T follicular helper cell (primary cell): ENCODE data around the gene CCDC191.

Source experiments
- DNase-seq: peaks from one replicate; pipeline ENCODE4 v3.0.0-alpha.2; 2020; ENCODE audit warnings: low read depth

CCDC191 gene

GRCh38 chr3:114057011-114057347 is 653 bp upstream of the CCDC191 start:
- no peak for DNase-seq

DNA sequence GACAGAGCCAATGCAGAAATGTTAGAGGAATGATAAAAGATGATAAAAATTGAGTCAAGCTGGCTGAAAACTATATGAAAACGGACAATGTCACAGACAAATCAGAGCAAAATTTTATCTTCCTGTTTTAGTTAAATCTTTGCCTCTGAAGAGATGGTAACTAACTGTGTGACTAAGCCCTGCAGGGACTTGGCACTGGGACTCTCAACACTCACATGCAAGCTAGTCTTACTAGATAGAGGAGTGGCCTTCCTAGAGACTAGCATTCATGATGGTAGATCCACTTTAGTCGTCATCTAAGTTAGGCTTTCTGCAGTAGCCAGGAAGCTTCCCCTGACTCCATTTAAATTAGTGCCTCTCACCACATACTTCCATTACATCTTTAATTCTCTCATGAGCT is 4.1 kb downstream of the CCDC191 start:
- DNase-seq, result no peak

- no peak for DNase-seq
Observed at GRCh38 chr3:114043205-114043604, 13.1 kb downstream of the CCDC191 start.

DNA sequence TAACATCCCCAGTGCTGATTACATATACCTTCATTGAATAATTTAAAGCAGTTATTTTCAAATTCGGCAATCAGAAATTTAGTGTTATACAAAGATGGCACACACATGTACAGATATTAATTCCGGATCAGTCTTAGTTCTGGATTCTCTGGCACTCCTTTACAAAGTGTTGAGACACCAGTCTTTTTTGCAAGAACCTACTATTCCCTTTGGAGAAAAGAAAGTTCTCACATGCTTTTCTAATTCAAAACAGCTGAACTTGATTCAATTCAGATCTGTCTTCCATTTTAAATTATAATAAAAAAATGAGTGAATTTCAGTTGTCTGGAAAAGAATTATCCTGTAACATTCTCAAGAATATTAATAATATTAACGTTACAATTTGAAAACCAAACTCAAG is 20.4 kb downstream of the CCDC191 start:
- DNase-seq, result no peak

DNA sequence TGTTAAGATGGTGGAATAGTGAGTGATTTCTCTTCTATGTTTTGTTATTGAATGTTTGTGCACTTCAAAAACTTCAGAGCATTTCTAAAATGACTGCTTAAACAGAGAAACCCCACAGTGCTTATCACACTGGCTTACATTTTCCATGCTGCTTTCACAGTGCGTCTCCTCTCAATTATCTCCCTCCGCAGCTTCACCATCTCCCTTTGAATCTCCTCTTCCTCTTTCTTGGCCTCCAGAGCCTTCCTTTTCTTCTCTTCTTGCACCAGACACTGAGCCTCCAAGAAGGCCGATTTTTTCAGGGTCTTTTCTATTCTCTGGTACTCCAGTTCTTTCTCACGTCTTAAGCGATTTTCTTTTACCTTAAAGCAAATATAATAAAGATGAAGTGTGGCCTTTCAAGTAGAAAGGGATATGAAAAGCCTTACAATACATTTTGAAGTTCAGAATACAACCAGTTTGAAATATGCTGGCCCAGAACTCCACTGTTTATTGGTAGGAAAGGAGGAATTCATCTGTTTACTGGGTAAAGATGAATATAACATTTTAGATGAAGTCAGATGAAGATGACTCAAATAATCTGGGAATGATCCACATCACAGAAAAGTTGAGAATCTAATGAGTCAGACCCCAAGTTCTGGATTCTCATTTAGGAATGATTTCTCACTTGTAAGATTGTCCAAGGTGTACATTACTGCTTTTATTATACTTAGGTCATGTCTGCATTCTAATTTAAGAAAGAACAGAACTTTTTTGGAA is 21.4 kb downstream of the CCDC191 start:
- DNase-seq, result no peak

GRCh38 chr3:114034211-114034610 is 22.1 kb downstream of the CCDC191 start:
- DNase-seq, result no peak

DNA sequence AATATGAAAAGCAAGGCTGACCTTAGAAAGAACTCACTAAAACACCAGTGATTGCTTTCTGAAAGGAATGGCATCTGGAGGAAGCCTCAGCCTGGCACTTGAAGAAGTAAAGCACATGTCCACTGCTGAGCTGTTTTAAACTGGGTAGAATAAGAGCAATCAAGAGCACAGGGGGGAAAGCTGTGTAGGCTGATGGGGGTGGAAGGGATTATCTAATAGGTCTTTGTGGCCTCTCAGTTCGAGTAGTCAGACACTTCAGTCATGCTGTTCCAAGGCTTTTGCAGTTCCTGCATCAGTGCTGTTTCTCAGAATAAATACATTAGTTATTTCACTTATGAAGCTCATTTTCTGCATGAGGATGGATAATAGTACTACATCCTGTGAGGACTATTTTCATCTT is 22.6 kb downstream of the CCDC191 start:
- DNase-seq, result no peak

GRCh38 chr3:114026331-114026730 is 30.0 kb downstream of the CCDC191 start:
- no peak for DNase-seq

DNA sequence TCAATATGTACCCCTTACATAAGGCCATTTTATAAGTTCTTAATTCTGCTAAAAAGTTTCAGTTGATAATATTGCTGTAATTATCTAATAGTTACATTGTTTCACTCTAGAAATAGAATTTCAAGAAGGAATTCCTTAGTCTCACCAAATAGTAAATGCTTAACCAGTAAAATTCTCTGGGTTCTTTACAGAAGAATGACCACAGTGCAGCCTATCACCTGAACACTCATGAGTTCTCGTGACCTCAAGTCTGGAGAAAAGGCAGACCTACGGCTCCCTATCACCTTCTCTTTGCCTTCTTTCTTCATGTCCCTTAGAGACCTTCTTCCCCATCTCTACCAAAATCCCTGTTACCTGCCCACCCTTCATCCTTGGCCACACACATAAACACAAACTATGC is 30.9 kb downstream of the CCDC191 start:
- DNase-seq, result no peak

DNA sequence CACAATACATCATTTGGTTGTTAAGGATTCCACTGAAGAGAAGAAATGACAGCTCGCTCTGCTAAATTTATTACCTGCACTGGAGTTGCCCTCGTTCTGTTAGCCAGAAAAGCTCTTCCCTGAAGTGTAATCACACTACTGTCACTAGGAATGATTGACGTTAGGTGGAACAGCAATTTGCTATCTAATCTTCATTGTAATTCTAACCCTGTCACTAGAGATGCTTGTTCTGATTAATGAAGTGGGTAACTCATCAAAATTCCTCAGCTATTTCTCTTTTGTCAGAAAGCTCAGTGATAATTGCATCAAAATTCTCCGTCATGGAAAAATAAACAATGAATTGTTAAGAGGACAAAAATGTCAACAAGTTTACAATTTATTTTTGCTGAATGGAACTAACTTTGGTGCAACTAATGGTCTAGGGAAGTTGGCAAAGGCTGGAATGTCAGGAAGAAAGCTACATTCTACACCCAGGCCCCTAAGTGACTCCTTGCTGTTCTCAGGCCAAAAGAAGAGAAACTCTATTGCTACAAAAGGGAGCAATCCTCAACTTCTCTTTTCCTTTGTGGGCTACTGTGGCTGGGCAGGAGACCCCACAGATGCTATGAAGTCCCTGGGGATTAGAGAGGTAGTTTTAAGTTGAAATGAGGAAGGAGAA is 34.1 kb downstream of the CCDC191 start:
- DNase-seq, result no peak

GRCh38 chr3:114020907-114021306 is 35.4 kb downstream of the CCDC191 start:
- no peak for DNase-seq

GRCh38 chr3:114019486-114019885 is 36.8 kb downstream of the CCDC191 start:
- DNase-seq, result no peak

GRCh38 chr3:114014211-114014610 is 42.1 kb downstream of the CCDC191 start:
- DNase-seq, result no peak

DNA sequence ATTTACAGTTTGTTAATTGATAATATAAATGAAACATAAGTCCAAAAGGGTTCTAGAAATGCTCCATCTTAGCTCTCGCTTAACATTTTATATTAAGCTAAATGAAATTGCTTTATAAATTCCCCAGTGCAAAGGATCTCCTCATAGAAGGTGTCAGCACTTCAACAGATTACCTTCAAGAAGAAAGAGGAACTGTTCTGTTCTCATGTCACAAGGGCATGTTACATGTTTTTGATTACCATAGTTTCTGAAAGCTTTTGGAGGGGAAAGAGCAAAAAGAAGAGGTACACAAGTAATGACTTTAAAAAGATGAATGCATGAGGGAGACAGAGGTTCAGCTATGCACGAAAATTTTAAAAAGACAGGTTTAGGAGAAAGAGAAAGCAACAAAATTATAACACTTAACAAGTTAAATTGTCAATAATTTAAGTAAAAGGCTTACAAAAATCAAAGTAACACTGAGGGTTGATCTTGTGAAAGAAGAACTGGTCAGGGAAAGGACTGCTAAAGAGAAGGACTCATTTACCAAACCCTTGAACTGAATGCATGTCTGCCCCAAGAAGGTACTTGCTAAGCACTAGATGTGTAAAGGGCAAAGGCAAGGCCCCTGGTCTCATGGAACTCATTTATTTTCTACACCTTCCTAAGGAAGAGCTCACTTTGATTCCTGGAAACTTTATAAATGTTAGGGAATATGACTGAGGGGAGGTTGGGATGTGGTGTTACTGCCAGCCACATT is 45.1 kb downstream of the CCDC191 start:
- no peak for DNase-seq

DNA sequence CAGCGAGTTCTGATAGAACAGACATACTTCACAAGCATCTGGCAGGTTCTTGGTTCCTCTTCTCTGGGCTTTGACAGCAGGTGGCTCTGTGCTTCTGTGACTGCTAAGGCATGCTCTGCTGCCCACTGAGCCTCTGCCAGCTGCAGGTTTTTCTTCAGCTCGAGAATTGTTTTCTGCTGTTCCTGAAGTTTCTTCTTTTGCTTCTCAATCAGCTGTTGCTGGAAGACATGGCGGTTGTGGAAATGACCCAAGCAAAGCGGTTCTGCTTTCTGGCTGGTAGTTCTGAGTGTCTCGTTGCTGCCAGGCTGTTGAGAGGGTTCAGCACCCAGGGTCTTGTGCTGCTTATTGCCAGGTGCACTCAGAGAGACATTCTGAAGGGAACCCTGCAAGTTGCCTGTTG is 50.8 kb downstream of the CCDC191 start:
- DNase-seq, result no peak

GRCh38 chr3:113985541-113985940 is 70.8 kb downstream of the CCDC191 start:
- DNase-seq, result no peak

DNA sequence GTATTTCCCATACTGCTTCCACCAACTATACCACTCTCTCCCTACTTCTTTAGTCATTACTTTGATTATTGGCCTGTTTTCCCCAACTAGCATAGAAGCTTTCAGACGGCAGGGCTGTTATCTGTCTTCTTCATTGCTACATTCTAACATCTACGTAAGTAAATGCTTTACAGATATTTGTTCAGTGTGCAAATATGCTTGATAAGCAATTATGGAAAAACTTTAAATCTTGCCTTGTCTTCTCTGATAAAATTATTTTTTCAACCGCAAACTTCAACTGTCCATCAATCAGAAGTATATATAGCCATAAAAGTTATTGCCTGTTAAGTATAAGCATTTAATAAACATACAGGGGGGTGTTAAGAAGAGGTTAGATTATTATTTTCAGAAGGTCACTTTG is 72.8 kb downstream of the CCDC191 start:
- no peak for DNase-seq

GRCh38 chr3:113981803-113982202 is 74.5 kb downstream of the CCDC191 start:
- DNase-seq, result no peak

- DNase-seq, result no peak
Observed at GRCh38 chr3:113979916-113980315, 76.4 kb downstream of the CCDC191 start.

DNA sequence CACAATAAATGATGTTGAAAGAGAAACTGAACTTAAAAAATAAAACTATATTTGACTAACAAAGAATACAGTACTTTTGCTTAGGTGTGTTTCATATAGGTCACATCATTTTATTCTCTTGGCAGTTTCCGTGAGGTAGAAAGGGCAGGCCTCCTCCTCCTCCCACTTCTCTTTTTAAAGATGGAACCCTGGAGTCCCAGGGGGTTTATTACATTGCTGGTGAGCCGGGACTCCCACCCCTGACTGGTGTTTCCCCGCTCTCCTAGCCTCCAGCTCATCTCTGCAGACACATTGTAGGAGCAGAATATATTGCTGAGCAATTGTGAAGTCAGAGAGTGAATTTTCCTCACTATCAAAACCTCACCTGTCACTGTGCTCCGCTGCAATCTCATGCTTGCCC is 78.5 kb downstream of the CCDC191 start:
- DNase-seq, result no peak

DNA sequence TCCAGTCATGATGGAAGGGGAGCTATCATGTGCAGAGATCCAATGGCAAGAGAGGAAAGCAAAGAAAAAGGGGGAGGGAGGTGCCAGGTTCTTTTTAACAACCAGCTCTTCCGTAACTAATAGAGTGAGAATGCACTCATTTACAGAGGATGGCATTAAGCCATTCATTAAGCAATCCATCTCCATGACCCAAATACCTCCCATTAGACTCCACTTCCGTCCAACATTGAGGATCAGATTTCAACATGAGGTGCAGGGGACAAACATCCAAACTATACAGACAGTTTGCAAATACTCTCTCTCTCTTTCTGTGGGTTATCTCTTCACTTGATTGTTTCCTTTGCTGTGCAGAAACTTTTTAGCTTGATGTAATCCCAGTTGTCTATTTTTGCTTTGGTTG is 87.3 kb downstream of the CCDC191 start:
- DNase-seq, result no peak

DNA sequence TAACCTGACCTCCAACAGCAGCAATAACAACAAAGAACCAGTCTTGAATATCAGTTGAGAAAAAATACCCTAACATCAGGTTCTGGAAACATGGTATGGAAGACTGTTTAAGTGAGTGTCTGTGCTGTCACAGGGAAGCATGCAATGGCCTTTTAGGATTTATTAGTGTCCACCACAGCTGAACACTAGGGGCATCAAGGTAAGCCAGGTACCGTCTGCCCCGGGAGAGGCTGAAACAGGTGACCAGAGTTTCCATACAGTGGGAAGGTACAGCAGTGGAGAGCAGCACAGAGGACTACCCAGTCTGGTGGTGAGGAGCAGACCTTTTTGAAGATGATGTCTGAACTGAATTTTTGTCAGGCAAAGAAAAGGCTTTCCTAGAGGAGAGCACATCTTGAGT is 90.2 kb downstream of the CCDC191 start:
- DNase-seq, result no peak

DNA sequence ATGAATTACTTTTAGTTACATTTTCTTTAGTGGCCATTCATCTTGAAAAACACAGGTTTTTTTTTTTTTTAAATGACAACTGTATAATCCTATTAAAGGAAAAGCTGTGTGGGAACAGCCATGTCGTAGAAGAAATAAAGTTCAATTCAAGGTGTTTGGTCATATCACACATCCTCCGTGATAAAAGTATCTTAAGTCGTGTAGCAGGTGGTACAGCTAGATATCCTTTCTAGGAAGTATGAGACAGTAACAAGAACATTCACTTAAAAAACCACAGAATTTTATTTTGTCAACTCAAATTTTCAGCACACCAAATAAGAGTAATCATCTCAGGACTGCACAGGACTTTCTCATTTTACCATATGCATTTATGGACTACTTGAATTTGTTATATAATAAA is 92.4 kb downstream of the CCDC191 start:
- DNase-seq, result no peak
